ENCODE data around the gene RASA3.
A peak's percentile ranks its signal among the peaks of the same experiment; 100 is the strongest.
"Not testable (repeated sequence)": the region's sequence is repeated elsewhere in the genome, so short reads cannot be mapped to it uniquely, and the experiment has no call there.

The RASA3 gene

DNA sequence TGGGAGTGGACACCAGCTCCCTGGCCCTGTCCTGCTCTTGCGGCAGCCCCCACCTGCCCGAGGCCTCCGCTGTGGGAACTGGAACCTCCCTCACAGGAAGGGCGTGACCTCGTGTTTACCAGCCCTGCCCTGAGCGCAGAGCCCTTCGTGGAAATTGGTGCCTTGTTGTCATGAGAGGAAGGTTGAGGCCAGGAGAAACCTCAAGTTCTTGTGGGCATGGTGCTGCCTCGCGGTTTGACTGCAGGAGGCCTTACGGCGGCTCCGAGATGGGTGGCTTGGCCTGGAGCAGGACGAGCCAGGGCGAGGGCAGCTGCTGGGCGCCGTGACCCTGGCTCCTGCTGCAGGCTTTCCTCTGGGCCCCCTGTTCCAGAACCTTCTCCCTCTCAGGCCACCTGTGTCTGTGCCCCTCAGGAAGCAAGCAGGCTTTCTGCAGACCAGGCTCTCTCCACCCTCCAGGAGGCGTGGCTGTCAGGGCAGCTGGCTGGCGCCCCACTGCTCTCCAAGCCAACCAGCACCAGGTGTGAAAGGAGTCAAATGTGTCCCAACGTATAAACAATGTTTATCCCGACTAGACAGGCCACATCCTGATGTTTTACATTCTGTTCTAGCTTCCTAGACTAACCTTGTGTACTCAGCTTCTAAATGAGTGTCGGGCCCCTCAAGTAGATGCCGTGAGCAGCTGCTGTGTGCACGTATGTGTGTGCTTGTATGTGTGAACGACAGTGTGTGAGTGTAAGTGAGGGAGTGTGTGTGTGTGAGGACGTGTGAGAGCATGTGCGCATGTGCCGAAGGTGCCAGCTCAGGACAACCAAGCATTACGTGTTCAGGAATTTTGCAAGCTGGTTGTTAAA is 10.4 kb upstream of the RASA3 start:
- no peak for DNase-seq (ENCODE audit: low spot score)

GRCh38 chr13:114142137-114142550 is 9.7 kb upstream of the RASA3 start:
- no peak for DNase-seq (ENCODE audit: low spot score)

GRCh38 chr13:114141261-114141996 is 9.0 kb upstream of the RASA3 start:
- DNase-seq (ENCODE audit: low spot score): no peak

DNA sequence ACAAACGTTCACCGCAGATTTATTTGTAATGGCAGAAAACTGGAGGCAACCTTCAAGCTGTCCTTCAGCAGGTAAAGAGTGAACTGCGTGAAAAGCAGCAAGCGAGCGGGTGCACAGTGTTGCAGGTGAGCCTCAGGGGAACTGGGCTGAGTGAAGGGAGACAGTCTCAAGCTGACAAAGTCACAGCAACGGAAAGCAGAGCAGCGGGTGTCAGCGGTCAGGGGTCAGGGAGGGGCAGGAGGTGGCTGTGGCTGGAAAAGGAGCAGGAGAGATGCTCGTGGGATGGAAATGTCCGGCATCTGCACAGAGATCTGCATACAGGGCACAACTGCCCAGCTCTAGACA is 8.5 kb upstream of the RASA3 start:
- no peak for DNase-seq (ENCODE audit: low spot score)

DNA sequence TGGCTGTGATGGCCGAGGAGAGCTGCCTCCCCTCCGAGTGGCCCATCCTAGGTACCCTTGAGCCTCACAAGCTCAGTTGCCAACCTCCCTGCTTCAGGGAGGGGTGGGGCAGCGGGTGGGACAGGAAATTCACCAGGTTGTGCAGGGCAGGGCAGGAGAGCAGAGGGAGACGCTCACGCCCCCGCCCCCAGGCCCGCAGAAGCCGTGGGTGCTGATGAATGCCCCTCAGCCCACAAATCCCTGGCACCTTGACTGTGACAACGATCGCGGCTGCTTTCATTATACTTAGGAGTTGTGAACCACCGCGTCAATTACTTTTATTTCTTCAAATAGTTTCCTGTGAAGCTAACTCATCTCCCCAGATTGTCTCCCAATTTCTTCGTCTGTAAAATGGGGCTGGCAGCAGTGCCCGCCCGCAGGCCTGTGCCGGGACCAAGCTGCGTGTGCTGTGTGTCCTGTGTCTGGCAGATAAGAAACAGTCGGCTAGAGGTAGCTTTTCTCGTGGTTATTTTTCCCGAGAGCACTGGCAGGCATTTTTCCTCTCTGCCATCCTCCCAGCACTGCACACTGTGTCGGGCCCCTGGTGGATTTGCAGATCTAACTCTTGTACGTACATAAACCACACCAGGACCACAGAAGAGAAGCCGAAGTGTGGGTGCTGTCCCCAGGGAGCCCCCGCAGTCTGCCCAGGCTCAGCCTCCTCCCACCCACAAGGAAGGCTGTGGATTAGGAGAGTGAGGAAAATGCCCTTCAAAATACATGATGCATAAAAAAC is 7.9 kb upstream of the RASA3 start:
- DNase-seq (ENCODE audit: low spot score): no peak

DNA sequence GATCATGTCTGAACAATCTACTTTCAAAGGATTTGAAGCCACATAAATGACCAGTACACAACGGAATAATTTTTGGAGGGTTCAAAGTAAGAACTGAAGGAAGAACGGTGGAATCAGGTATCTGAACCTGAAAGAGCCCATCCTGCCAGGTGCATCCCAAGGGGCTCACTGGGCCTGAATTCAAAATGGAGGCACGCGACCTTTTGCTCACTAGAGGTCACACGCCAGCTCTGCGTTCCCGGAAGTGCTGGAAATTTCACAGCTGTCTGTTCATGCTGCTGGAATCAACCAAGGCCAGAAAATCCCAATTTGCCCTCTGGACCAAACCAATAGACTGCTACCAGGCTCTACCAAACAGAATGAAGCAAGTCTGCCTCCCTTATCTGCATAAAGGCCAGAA is 4.2 kb upstream of the RASA3 start:
- DNase-seq (ENCODE audit: low spot score): no peak

DNA sequence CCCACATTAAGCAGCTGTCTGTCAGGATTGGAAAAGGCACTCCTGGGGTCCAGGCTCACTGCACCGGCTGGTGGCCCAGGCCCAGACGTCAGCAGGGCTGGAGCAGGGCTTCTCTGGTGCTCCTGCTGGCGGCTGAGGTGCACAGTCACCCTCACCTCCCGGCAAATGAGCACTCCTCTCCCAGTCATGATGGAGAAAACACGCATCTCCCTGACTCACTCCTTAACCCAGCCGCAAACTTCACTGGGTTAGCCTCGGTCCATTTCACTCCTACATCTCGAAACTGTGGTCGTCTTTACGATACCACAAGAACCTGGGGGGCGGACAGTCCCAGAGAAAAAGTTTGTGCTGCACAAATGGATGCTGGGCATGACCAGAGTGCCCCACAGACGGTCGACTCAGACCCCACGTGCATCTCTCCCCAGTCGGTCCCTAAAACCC is 3.3 kb upstream of the RASA3 start:
- DNase-seq (ENCODE audit: low spot score): no peak

- DNase-seq (ENCODE audit: low spot score): no peak
Observed at GRCh38 chr13:114134944-114135610, 2.7 kb upstream of the RASA3 start.

GRCh38 chr13:114134111-114134943 is 1.9 kb upstream of the RASA3 start:
- no peak for DNase-seq (ENCODE audit: low spot score)

- DNase-seq (ENCODE audit: low spot score): not testable (repeated sequence)
Observed at GRCh38 chr13:114133552-114133951, 1.1 kb upstream of the RASA3 start.

GRCh38 chr13:114133126-114133525 is 703 bp upstream of the RASA3 start:
- not testable (repeated sequence) for DNase-seq (ENCODE audit: low spot score)

GRCh38 chr13:114131583-114132418 is 622 bp downstream of the RASA3 start:
- DNase-seq (ENCODE audit: low spot score): no peak

- peak; percentile 58 for DNase-seq (ENCODE audit: low spot score)
Observed at GRCh38 chr13:114130837-114131582, 1.4 kb downstream of the RASA3 start.

GRCh38 chr13:114130131-114130836 is 2.1 kb downstream of the RASA3 start:
- DNase-seq (ENCODE audit: low spot score): no peak

DNA sequence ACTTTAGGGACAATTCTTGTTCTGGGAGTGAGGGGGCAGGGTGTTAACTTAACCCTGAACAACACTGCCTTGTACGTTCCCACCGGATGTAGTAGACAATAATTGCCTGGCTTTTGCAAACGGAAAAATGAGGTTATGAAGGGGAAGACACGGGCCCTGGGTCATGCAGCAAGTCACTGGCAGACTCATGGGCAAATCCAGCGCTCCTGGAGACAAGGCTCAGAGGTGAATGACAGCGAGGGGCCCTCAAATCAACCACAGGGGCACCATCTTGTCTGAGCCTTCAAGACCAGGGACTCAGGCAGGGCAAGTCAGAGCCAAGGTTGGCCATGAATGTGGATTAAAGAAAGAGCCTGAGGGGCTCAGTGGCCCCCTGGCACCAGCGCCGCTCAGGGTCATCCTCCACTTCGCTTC is 2.8 kb downstream of the RASA3 start:
- DNase-seq (ENCODE audit: low spot score): no peak

DNA sequence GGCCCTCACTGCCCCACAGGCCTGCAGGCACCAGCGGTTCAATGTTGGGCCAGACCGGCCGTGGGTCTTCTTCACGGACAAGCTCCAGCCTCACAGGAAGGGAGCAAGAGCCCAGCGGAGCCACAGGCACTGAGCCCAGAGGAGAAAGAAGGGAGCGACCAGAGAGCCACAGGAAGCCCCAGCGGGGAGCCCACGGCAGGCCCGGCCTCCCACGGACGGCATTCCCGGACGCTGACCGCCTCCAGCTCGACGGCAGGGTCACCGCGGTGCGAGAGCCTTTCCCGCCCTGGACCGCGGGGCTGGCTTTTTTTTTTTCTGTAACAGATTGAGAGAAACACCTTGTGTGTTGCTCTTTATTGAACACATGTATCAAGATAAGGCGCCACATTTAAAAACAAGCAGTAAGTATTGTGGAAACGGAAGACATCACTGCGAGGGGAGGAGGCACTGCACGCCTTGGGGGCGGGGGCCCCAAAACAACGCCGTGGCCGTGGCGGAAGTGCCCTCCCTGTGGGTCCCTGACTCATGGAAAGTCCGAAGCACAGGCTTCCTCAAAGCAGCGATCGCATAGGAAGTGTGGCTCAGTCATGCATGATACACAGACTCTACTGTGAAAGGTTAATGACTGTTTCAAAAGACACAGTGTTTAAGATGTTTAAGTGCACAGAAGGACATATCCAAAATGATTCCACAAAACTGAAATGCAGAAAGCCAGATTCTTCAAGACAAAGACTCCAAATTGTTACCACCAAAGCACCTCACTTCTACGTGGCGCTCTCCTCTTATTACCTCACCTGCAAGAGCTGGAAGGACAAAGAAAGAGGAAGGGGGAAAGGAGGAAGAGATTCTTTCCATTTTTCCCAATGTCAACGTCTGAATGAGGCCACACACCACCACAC is 3.5 kb downstream of the RASA3 start:
- DNase-seq (ENCODE audit: low spot score): peak; percentile 60

DNA sequence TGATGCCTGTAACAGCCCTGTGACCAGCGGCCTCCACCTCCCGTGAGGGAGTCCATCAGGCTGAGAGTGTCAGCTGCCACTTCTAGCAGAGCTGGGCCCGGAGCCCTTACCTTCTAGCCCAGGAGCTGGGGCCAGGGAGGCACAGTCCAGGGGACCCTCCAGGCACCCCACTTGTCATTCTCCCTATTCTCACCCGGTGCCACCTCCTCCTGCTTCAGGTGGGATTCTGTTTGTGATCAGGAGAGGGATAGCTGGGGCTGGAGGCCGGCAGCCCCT is 4.1 kb downstream of the RASA3 start:
- DNase-seq (ENCODE audit: low spot score): no peak

All from globus pallidus (tissue), 1 donor.